Epithelial cell of proximal tubule (primary cell): ENCODE data around the gene COL28A1. TPM values are rescaled to one million over a fixed set of nuclear protein-coding genes. Genes with fewer than 3 reads are reported as not detected.

Experiments
- DNase-seq: peaks from one replicate; pipeline ENCODE4 v3.0.0-alpha.2; 2011; ENCODE audit warnings: low read depth
- H3K4me3 ChIP-seq: 2 replicates; pipeline ENCODE4 v1.5.1; 2011; ENCODE audit warnings: low read depth, mild to moderate bottlenecking, low read length
- CTCF ChIP-seq: conservative IDR thresholded peaks from 2 replicates; pipeline ENCODE4 v1.5.1; 2012; ENCODE audit warnings: low read depth, mild to moderate bottlenecking, low read length
- total RNA-seq: library from RNA; depleted of rRNA; stranded (reverse); fragments of >200 nt; gene quantifications from 2 replicates; pipeline ENCODE4 v1.2.3, GENCODE V29; 2015

Gene COL28A1
- total RNA-seq, 1 donor from 2014 or later, result 0.40 TPM

GRCh38 chr7:7521259-7521658 lies 14.4 kb downstream of the COL28A1 start:
- no peak for TF ChIP-seq CTCF
- no peak overlapping the region for H3K4me3 ChIP-seq
- DNase-seq, result no peak

- no peak for TF ChIP-seq CTCF
- DNase-seq, result peak; percentile 7
- no peak overlapping the region for H3K4me3 ChIP-seq
These were observed 16.1 kb downstream of the COL28A1 start for GRCh38 chr7:7519528-7519927.

- no peak overlapping the region for H3K4me3 ChIP-seq
- TF ChIP-seq CTCF, result no peak
- DNase-seq, result no peak
These were observed 16.6 kb downstream of the COL28A1 start for GRCh38 chr7:7519056-7519455.

GRCh38 chr7:7517754-7518153 lies 17.9 kb downstream of the COL28A1 start:
- TF ChIP-seq CTCF, result no peak
- DNase-seq, result no peak
- no peak overlapping the region for H3K4me3 ChIP-seq

- no peak overlapping the region for H3K4me3 ChIP-seq
- TF ChIP-seq CTCF, result no peak
- DNase-seq, result no peak
These were observed 19.0 kb downstream of the COL28A1 start for GRCh38 chr7:7516662-7517061.

- no peak for DNase-seq
- TF ChIP-seq CTCF, result no peak
- H3K4me3 ChIP-seq, result no peak overlapping the region
These were observed 19.5 kb downstream of the COL28A1 start for GRCh38 chr7:7516156-7516555.

GRCh38 chr7:7512861-7513597 lies 22.6 kb downstream of the COL28A1 start:
- TF ChIP-seq CTCF, result no peak
- no peak for DNase-seq
- no peak overlapping the region for H3K4me3 ChIP-seq
